ENCODE results near the gene AKR1E2.

Gene AKR1E2

DNA sequence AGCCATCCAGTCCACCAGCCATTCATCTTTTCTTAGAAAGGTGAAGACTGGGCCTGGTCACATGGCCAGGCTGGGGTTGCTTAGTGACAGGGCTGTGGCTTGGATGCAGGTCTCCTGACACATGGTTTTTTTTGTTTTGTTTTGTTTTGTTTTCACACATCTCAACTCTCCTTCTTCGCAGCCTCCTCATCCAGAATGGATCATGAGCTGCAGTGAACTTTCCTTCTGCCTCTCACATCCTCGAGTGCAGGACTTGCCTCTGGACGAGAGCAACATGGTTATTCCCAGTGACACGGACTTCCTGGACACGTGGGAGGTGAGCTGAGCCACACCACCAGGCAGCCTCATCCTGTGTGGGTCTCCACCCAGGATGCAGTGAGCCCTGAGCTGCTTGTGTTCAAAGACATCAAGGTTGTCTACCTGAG, 9.5 kb downstream of the AKR1E2 start:
- Histone ChIP-seq H3K27me3 (ENCODE audit: insufficient read depth, low read depth) (no peaks in the 10 kb centered on the region), H3K4me2 (no peak overlapping the region)

DNA sequence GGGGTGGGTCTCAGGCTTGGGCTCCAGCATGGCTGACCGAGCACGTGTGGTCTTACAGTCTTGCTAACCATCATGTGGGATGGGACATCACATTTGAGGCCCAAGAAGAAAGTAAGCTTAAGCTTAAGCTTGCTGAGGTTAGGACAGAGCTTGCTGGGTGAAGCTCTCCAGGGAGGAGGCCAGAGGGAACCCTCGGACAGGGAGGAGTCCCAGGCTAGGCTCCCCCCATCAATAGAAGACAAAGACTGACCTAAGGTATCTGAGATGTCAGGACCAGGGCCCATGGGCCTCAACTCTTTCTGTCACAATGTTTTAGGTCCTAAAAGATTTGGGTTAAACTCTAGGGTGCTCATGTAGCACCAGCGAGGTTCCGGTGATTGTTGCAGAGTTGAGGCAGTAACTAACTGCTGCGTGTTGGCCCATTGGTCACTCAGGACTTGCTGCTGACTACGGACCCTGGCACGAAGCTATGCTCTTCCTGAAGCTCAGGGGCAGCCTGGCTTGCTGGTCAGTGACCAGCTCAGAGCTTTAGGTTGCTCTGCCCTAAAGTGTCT, 10.5 kb downstream of the AKR1E2 start:
- Histone ChIP-seq H3K4me2 (no peak overlapping the region), H3K9ac (no peak overlapping the region), H3K36me3 (ENCODE audit: insufficient read depth) (no peaks in the 10 kb centered on the region), H3K27ac (no peak overlapping the region), H3K4me3 (IDR thresholded peaks at IDR 0.05; ENCODE audit: insufficient read depth, low read depth, low read length) (no peak overlapping the region), H4K20me1 (ENCODE audit: insufficient read depth) (no peaks in the 10 kb centered on the region), H3K4me1 (ENCODE audit: low read depth, poor library complexity, severe bottlenecking) (no peaks in the 10 kb centered on the region), H3K79me2 (ENCODE audit: insufficient read depth, low read depth) (no peaks in the 10 kb centered on the region), H3K27me3 (ENCODE audit: insufficient read depth, low read depth) (no peaks in the 10 kb centered on the region), H2AFZ (ENCODE audit: low read depth) (no peak overlapping the region)
- TF ChIP-seq, protein P1, sequence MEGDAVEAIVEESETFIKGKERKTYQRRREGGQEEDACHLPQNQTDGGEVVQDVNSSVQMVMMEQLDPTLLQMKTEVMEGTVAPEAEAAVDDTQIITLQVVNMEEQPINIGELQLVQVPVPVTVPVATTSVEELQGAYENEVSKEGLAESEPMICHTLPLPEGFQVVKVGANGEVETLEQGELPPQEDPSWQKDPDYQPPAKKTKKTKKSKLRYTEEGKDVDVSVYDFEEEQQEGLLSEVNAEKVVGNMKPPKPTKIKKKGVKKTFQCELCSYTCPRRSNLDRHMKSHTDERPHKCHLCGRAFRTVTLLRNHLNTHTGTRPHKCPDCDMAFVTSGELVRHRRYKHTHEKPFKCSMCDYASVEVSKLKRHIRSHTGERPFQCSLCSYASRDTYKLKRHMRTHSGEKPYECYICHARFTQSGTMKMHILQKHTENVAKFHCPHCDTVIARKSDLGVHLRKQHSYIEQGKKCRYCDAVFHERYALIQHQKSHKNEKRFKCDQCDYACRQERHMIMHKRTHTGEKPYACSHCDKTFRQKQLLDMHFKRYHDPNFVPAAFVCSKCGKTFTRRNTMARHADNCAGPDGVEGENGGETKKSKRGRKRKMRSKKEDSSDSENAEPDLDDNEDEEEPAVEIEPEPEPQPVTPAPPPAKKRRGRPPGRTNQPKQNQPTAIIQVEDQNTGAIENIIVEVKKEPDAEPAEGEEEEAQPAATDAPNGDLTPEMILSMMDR (conservative IDR thresholded peaks at IDR 0.05; ENCODE audit: low read depth, low read length) = no peak

More for the DNA sequence above, 9.5 kb downstream of the AKR1E2 start:
- no peak overlapping the region for H3K27ac ChIP-seq
- TF ChIP-seq, protein P1 (conservative IDR thresholded peaks at IDR 0.05; ENCODE audit: low read depth, low read length) = no peak
- no peak overlapping the region for H2AFZ ChIP-seq (ENCODE audit: low read depth)
- H3K9ac ChIP-seq = no peak overlapping the region
- no peaks in the 10 kb centered on the region for H3K4me1 ChIP-seq (ENCODE audit: low read depth, poor library complexity, severe bottlenecking)
- no peak overlapping the region for H3K4me3 ChIP-seq (IDR thresholded peaks at IDR 0.05; ENCODE audit: insufficient read depth, low read depth, low read length)
- no peaks in the 10 kb centered on the region for H4K20me1 ChIP-seq (ENCODE audit: insufficient read depth)
- no peaks in the 10 kb centered on the region for H3K79me2 ChIP-seq (ENCODE audit: insufficient read depth, low read depth)
- H3K36me3 ChIP-seq (ENCODE audit: insufficient read depth) = no peaks in the 10 kb centered on the region

DNA sequence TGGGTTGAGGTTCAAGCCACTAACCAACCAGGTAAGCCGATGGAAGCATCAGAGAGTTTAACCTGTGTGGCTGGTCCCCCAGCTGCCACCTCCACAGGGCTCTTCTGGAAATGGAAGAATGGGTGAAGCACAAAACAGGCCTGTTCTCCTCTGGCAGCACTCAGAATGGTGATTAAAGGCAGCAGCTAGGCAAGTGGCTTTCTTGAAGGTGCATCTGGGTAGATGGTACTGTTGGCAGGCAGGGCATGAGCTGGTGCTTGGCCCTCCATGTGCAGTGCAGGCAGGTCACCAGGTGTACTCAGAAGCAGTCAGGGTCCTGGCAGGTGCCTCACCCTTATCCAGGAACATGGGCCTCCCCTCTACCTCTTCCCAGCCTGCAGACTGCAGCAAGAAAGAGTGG, 11.5 kb downstream of the AKR1E2 start:
- TF ChIP-seq, protein P1 (conservative IDR thresholded peaks at IDR 0.05; ENCODE audit: low read depth, low read length) = no peak

DNA sequence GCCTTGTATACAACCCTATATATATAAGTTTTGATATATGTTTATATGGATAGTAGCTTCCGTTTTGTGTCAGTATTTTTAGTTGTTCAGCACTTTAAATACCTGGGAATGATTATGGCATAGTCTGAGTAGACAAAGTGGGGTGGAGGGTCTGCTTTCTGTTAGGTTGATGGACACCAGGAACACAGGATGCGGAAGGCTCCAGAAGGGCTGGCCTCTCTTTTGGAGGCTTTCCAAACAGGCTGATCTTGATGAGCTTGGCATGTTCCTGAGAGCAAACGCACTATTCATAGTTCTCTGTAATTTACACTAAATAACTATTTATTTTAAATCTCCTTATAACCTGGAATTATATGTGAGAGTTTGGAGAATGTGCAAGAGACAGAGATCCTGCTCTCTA, 12.7 kb downstream of the AKR1E2 start:
- Histone ChIP-seq H3K79me2 (ENCODE audit: insufficient read depth, low read depth) (no peaks in the 10 kb centered on the region), H3K4me2 (no peak overlapping the region), H3K27ac (no peak overlapping the region), H3K4me1 (ENCODE audit: low read depth, poor library complexity, severe bottlenecking) (no peaks in the 10 kb centered on the region), H4K20me1 (ENCODE audit: insufficient read depth) (no peaks in the 10 kb centered on the region), H3K4me3 (IDR thresholded peaks at IDR 0.05; ENCODE audit: insufficient read depth, low read depth, low read length) (no peak overlapping the region), H2AFZ (ENCODE audit: low read depth) (no peak overlapping the region), H3K27me3 (ENCODE audit: insufficient read depth, low read depth) (no peaks in the 10 kb centered on the region), H3K9ac (no peak overlapping the region), H3K36me3 (ENCODE audit: insufficient read depth) (no peaks in the 10 kb centered on the region)
- TF ChIP-seq, protein P1 (conservative IDR thresholded peaks at IDR 0.05; ENCODE audit: low read depth, low read length) = no peak

More for the DNA sequence above, 11.5 kb downstream of the AKR1E2 start:
- Histone ChIP-seq H3K4me3 (IDR thresholded peaks at IDR 0.05; ENCODE audit: insufficient read depth, low read depth, low read length) (no peak overlapping the region), H3K4me2 (no peak overlapping the region), H3K79me2 (ENCODE audit: insufficient read depth, low read depth) (no peaks in the 10 kb centered on the region), H2AFZ (ENCODE audit: low read depth) (no peak overlapping the region), H3K27ac (no peak overlapping the region), H3K27me3 (ENCODE audit: insufficient read depth, low read depth) (no peaks in the 10 kb centered on the region), H3K9ac (no peak overlapping the region), H3K4me1 (ENCODE audit: low read depth, poor library complexity, severe bottlenecking) (no peaks in the 10 kb centered on the region), H4K20me1 (ENCODE audit: insufficient read depth) (no peaks in the 10 kb centered on the region), H3K36me3 (ENCODE audit: insufficient read depth) (no peaks in the 10 kb centered on the region)
